Measurements from ENCODE around the gene CASK.

- TF ChIP-seq CTCF (IDR thresholded peaks at IDR 0.05) (no peak), POLR2AphosphoS5 (IDR thresholded peaks at IDR 0.05) (no peak), EP300 (IDR thresholded peaks at IDR 0.05) (no peak), POLR2A (IDR thresholded peaks at IDR 0.05) (no peak)
These were observed 363.9 kb downstream of the CASK start for GRCh38 chrX:41559235-41560052.

Measured in upper lobe of left lung (tissue), 4 donors.